ENCODE results near the gene CLIC6. TPM values are rescaled to one million over a fixed set of nuclear protein-coding genes. Genes with fewer than 3 reads are reported as not detected.

The CLIC6 gene
- polyA plus RNA-seq, 2 of the 4 experiments (the other 2 are of a cell fraction) = 0.01 to 0.08 TPM

DNA sequence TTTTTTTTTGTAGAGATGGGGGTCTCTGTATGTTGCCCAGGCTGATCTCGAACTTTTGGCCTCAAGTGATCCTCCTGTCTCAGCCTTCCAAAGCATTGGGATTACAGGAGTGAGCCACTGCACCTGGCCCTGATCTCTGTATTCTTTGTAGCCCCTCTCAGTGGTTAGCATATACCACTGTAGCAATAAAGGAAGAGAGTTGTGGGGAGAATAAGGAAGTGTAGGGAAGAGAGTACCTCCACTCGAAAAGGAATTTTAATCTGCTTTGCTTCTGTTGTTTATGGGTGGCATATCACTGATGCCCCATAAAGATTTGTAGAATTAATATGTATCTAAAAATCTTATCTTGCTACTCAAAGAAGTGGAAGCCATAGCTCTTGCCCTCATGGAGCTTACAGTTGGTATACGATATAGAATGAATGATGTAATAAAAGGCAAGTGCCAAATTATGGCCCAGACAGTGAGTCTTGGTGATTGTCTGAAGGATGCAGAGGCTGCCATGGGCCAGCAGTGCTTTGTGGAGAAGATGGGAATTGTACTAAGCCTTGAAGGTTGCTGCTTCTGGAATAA lies 96.0 kb downstream of the CLIC6 start:
- TF ChIP-seq ZSCAN20 (CRISPR knock-in tag; IDR thresholded peaks at IDR 0.05) = no peak
- no peak for TF ChIP-seq HEYL (CRISPR knock-in tag; IDR thresholded peaks at IDR 0.05)
- TF ChIP-seq, protein P1, sequence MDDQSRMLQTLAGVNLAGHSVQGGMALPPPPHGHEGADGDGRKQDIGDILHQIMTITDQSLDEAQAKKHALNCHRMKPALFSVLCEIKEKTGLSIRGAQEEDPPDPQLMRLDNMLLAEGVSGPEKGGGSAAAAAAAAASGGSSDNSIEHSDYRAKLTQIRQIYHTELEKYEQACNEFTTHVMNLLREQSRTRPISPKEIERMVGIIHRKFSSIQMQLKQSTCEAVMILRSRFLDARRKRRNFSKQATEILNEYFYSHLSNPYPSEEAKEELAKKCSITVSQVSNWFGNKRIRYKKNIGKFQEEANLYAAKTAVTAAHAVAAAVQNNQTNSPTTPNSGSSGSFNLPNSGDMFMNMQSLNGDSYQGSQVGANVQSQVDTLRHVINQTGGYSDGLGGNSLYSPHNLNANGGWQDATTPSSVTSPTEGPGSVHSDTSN (IDR thresholded peaks at IDR 0.05) = no peak
- TF ChIP-seq, protein P2, sequence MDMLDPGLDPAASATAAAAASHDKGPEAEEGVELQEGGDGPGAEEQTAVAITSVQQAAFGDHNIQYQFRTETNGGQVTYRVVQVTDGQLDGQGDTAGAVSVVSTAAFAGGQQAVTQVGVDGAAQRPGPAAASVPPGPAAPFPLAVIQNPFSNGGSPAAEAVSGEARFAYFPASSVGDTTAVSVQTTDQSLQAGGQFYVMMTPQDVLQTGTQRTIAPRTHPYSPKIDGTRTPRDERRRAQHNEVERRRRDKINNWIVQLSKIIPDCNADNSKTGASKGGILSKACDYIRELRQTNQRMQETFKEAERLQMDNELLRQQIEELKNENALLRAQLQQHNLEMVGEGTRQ (IDR thresholded peaks at IDR 0.05) = no peak
- no peak for TF ChIP-seq SMC3 (IDR thresholded peaks at IDR 0.05)
- no peak for TF ChIP-seq HOXB5 (CRISPR knock-in tag; IDR thresholded peaks at IDR 0.05)
- no peak for TF ChIP-seq TFCP2L1 (CRISPR knock-in tag; IDR thresholded peaks at IDR 0.05)
- TF ChIP-seq GATA3 (IDR thresholded peaks at IDR 0.05; ENCODE audit: borderline replicate concordance) = no peak
- TF ChIP-seq JUN (IDR thresholded peaks at IDR 0.05) = no peak
- TF ChIP-seq KDM1A (IDR thresholded peaks at IDR 0.05; ENCODE audit: low read depth) = no peak
- TF ChIP-seq CEBPB (IDR thresholded peaks at IDR 0.05) = no peak
- H3K9me3 ChIP-seq = no peaks in the 10 kb centered on the region
- WGBS (ENCODE audit: missing lambda C conversion rate) = 47% methylated on average over 3 of the region's 3 CpGs
- no peak overlapping the region for H3K4me2 ChIP-seq
- H3K4me3 ChIP-seq = no peak overlapping the region
- FAIRE-seq = no peak
- CTCF ChIA-PET = interaction anchor here (1.2 to 1.7 kb wide), 3 partner anchors 13 to 125 kb away, joined by 3 to 8 read pairs (median 3); no protein-coding TSS in a partner anchor
- ATAC-seq = no peak
- H3K4me1 ChIP-seq = no peaks in the 10 kb centered on the region
- H3K27ac ChIP-seq = no peak overlapping the region
- POLR2A ChIA-PET = no interaction called here
- DNase-seq (ENCODE audit: low read depth in 1 of 2, low spot score in 1 of 2) = no peak

DNA sequence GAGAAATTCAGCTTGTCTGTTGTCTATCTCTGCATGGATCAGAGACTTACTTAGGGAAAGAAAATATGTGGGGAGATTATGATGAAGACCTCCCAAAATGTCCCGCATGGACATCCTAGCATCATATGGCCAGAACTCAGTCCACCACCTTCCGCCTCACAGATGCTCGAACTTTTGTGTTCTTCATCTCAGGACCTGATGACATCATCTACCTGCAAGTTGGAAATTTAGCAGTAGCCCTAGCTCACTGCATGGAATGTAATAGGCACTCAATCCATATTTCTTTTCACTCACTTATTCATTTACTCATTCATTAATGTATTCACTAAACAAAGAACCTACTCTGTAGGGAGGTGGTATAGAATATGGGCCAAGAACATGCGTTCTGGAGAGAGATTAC lies 96.8 kb downstream of the CLIC6 start:
- POLR2A ChIA-PET = no interaction called here
- CTCF ChIA-PET = interaction anchor here (1.2 to 1.7 kb wide), 3 partner anchors 12 to 124 kb away, joined by 3 to 8 read pairs (median 3); no protein-coding TSS in a partner anchor

DNA sequence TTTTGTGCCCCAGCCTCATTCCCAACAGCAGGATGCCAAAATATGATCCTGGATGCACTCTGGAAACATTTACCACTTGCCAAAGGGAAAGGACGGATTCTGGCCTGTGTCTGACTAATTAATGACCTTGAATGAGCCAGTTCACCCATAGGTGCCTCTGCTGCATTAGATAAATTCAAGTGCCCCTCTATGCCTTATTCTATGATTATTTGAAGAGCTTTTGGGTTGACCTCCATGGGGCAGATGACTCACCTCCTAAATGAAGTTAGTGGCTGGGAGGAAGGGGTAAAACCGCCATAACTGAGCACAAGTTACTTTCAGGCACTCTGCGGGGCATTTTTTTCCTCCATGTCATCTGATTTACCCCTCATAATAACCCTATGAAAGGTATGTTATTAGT lies 98.1 kb downstream of the CLIC6 start:
- Histone ChIP-seq H3K4me2 (no peak overlapping the region), H3K4me3 (no peak overlapping the region), H3K4me1 (peaks cover 12% of the 10 kb centered on the region; the same call in 2 of the 3 replicates), H3K27ac (no peak overlapping the region), H3K9me3 (no peaks in the 10 kb centered on the region)
- no peak for ATAC-seq
- CTCF ChIA-PET = no interaction called here
- POLR2A ChIA-PET = no interaction called here
- TF ChIP-seq, protein P3, sequence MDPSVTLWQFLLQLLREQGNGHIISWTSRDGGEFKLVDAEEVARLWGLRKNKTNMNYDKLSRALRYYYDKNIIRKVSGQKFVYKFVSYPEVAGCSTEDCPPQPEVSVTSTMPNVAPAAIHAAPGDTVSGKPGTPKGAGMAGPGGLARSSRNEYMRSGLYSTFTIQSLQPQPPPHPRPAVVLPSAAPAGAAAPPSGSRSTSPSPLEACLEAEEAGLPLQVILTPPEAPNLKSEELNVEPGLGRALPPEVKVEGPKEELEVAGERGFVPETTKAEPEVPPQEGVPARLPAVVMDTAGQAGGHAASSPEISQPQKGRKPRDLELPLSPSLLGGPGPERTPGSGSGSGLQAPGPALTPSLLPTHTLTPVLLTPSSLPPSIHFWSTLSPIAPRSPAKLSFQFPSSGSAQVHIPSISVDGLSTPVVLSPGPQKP (IDR thresholded peaks at IDR 0.05; ENCODE audit: low read depth, low read length) = no peak
- no peak for TF ChIP-seq HEYL (CRISPR knock-in tag; IDR thresholded peaks at IDR 0.05)
- TF ChIP-seq, protein P4, sequence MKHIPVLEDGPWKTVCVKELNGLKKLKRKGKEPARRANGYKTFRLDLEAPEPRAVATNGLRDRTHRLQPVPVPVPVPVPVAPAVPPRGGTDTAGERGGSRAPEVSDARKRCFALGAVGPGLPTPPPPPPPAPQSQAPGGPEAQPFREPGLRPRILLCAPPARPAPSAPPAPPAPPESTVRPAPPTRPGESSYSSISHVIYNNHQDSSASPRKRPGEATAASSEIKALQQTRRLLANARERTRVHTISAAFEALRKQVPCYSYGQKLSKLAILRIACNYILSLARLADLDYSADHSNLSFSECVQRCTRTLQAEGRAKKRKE (CRISPR knock-in tag; IDR thresholded peaks at IDR 0.05; ENCODE audit: low read depth) = no peak
- WGBS (ENCODE audit: missing lambda C conversion rate) = 79% methylated on average over 3 of the region's 3 CpGs
- FAIRE-seq = no peak
- DNase-seq (ENCODE audit: low read depth in 1 of 2, low spot score in 1 of 2) = no peak

More for the DNA sequence above, 96.8 kb downstream of the CLIC6 start:
- ATAC-seq (no peak), FAIRE-seq (no peak), DNase-seq (ENCODE audit: low read depth in 1 of 2, low spot score in 1 of 2) (no peak)
- Histone ChIP-seq H3K9me3 (no peaks in the 10 kb centered on the region), H3K4me3 (no peak overlapping the region), H3K4me1 (peaks cover 2% of the 10 kb centered on the region; the same call in 2 of the 3 replicates), H3K4me2 (no peak overlapping the region), H3K27ac (no peak overlapping the region)
- TF ChIP-seq RNF2 (IDR thresholded peaks at IDR 0.05; ENCODE audit: borderline replicate concordance, low read depth) (no peak), HOXB5 (CRISPR knock-in tag; IDR thresholded peaks at IDR 0.05) (no peak), TFCP2L1 (CRISPR knock-in tag; IDR thresholded peaks at IDR 0.05) (no peak), POLR2A (IDR thresholded peaks at IDR 0.05; ENCODE audit: low read length) (no peak), BHLHE40 (IDR thresholded peaks at IDR 0.05; ENCODE audit: low read depth, low read length) (no peak), ZNF302 (CRISPR knock-in tag; IDR thresholded peaks at IDR 0.05) (no peak), JUN (IDR thresholded peaks at IDR 0.05) (no peak), PHF8 (IDR thresholded peaks at IDR 0.05; ENCODE audit: borderline replicate concordance, low read depth) (no peak), MAFK (IDR thresholded peaks at IDR 0.05; ENCODE audit: partially characterized antibody) (no peak), ZFP36 (IDR thresholded peaks at IDR 0.05; ENCODE audit: borderline replicate concordance, partially characterized antibody) (no peak), KDM5A (IDR thresholded peaks at IDR 0.05) (no peak), SMC3 (IDR thresholded peaks at IDR 0.05) (no peak), FOSL2 (IDR thresholded peaks at IDR 0.05) (no peak), FOSL2 (CRISPR knock-in tag; IDR thresholded peaks at IDR 0.05) (no peak), CHD2 (IDR thresholded peaks at IDR 0.05; ENCODE audit: low read length, partially characterized antibody) (no peak)
- TF ChIP-seq, protein P4 (CRISPR knock-in tag; IDR thresholded peaks at IDR 0.05; ENCODE audit: low read depth) = no peak
- TF ChIP-seq, protein P5, sequence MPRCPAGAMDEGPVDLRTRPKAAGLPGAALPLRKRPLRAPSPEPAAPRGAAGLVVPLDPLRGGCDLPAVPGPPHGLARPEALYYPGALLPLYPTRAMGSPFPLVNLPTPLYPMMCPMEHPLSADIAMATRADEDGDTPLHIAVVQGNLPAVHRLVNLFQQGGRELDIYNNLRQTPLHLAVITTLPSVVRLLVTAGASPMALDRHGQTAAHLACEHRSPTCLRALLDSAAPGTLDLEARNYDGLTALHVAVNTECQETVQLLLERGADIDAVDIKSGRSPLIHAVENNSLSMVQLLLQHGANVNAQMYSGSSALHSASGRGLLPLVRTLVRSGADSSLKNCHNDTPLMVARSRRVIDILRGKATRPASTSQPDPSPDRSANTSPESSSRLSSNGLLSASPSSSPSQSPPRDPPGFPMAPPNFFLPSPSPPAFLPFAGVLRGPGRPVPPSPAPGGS (IDR thresholded peaks at IDR 0.05) = no peak
- WGBS (ENCODE audit: missing lambda C conversion rate) = 75% methylated on average over 4 of the region's 4 CpGs
